Sigmoid colon (tissue), 7 donors: ENCODE measurements around the gene DSCAM. TPM values are rescaled to one million over a fixed set of nuclear protein-coding genes. Genes with fewer than 3 reads are reported as not detected.

ENCODE experiments used
- DNase-seq: peaks from one replicate; pipeline ENCODE4 v3.0.0-alpha.2; 2019
- H3K27ac ChIP-seq, 4 donors: fragments of 200-600 bp; sonication (generic); one replicate each; pipeline ENCODE4 v1.5.1; 2016 to 2019; ENCODE audit warnings: mild to moderate bottlenecking in 1 of 4
- H3K27me3 ChIP-seq, 3 donors: fragments of 200-600 bp; sonication (generic); one replicate each; pipeline ENCODE4 v1.5.1; 2019; ENCODE audit warnings: mild to moderate bottlenecking in 1 of 3
- H3K36me3 ChIP-seq, 4 donors: fragments of 200-600 bp; sonication (generic); one replicate each; pipeline ENCODE4 v1.5.1; 2016 to 2019
- H3K4me1 ChIP-seq, 4 donors: fragments of 200-600 bp; sonication (generic); one replicate each; pipeline ENCODE4 v1.5.1; 2017 to 2019
- H3K4me3 ChIP-seq, 4 donors: fragments of 200-600 bp; sonication (generic); one replicate each; pipeline ENCODE4 v1.5.1; 2017 to 2019; ENCODE audit warnings: mild to moderate bottlenecking in 2 of 4, moderate library complexity in 1 of 4
- H3K9me3 ChIP-seq, 4 donors: fragments of 200-600 bp in 3 of 4; sonication (generic) in 3 of 4; one replicate each; pipeline versions ENCODE4 v1.5.1 to v1.6.1; 2013 to 2019
- CTCF ChIP-seq, 4 experiments: fragments of 450-650 bp in 3 of 4; fragments of 200-600 bp in 1 of 4; IDR thresholded peaks; one replicate each; pipeline ENCODE4 v1.5.1; 2016 to 2019; ENCODE audit warnings: antibody characterized with exemption in 4 of 4, mild to moderate bottlenecking in 3 of 4, moderate library complexity in 2 of 4
- EP300 ChIP-seq, 4 donors: sonication (generic); formaldehyde crosslinking; IDR thresholded peaks; one replicate each; pipeline ENCODE4 v1.6.1; 2017; ENCODE audit warnings: antibody characterized with exemption in 4 of 4
- POLR2A ChIP-seq, 2 donors: fragments of 450-650 bp; IDR thresholded peaks; one replicate each; pipeline ENCODE4 v1.6.1; 2016; ENCODE audit warnings: antibody characterized with exemption in 2 of 2, mild to moderate bottlenecking in 2 of 2, moderate library complexity in 2 of 2
- POLR2AphosphoS5 ChIP-seq, 4 donors: sonication (generic); formaldehyde crosslinking; IDR thresholded peaks; one replicate each; pipeline ENCODE4 v1.6.1; 2017; ENCODE audit warnings: antibody characterized with exemption in 4 of 4
- WGBS, 2 donors: extraction: QIAGEN DNeasy Blood & Tissue Kit; methylation state at CpG; one replicate each; pipeline ENCODE4 v1.1.7; 2013; 5-methylcytosine and 5-hydroxymethylcytosine counted together
- intact Hi-C: fragments of 100-400 bp; cut with DNase I; formaldehyde crosslinking; loops from one replicate; pipeline ENCODE4 v1.15.1; 2023
- polyA plus RNA-seq, 3 donors: library from polyadenylated mRNA; stranded (reverse); fragments of 200-250 nt; gene quantifications; one replicate each; pipeline ENCODE4 v1.2.3, GENCODE V29; 2013
- total RNA-seq, 4 donors: library from RNA; depleted of rRNA; stranded (reverse); fragments of >200 nt; gene quantifications; one replicate each; pipeline ENCODE4 v1.1.0, GENCODE V29; 2016
- donor health status: healthy with polysubstance abuse.
- donor health status: Bipolar disorder and iron deficiency.
- donor health status: healthy.

DSCAM gene
- total and polyA plus RNA-seq, 7 donors = 0.17 to 0.55 (median 0.33) TPM; not detected in 2

GRCh38 chr21:40102682-40103081 is 744.3 kb downstream of the DSCAM start:
- no peaks in the 10 kb centered on the region for H3K27me3 ChIP-seq
- WGBS, 2 donors = 72 to 76% methylated on average over 3 of the region's 3 CpGs
- no peaks in the 10 kb centered on the region for H3K36me3 ChIP-seq
- TF ChIP-seq CTCF (IDR thresholded peaks at IDR 0.05) (no peak), EP300 (IDR thresholded peaks at IDR 0.05) (no peak), POLR2A (IDR thresholded peaks at IDR 0.05) (no peak), POLR2AphosphoS5 (IDR thresholded peaks at IDR 0.05) (no peak)
- no peaks in the 10 kb centered on the region for H3K4me1 ChIP-seq
- intact Hi-C loops = no loop called here
- no peak overlapping the region for H3K27ac ChIP-seq
- no peaks in the 10 kb centered on the region for H3K9me3 ChIP-seq
- no peak for DNase-seq
- no peak overlapping the region for H3K4me3 ChIP-seq

- no peak overlapping the region for H3K27ac ChIP-seq
- intact Hi-C loops = no loop called here
- no peaks in the 10 kb centered on the region for H3K9me3 ChIP-seq
- no peaks in the 10 kb centered on the region for H3K27me3 ChIP-seq
- TF ChIP-seq POLR2A (IDR thresholded peaks at IDR 0.05) (no peak), EP300 (IDR thresholded peaks at IDR 0.05) (no peak), POLR2AphosphoS5 (IDR thresholded peaks at IDR 0.05) (no peak)
- H3K4me3 ChIP-seq = no peak overlapping the region
- H3K36me3 ChIP-seq = no peaks in the 10 kb centered on the region
- H3K4me1 ChIP-seq = no peaks in the 10 kb centered on the region
- 58 to 75% methylated on average over 3 of the region's 3 CpGs for WGBS, 2 donors
- no peak for DNase-seq
These were observed 747.1 kb downstream of the DSCAM start for GRCh38 chr21:40099809-40100208.

GRCh38 chr21:40095477-40095876 is 751.5 kb downstream of the DSCAM start:
- no peaks in the 10 kb centered on the region for H3K4me1 ChIP-seq
- no peak for TF ChIP-seq POLR2AphosphoS5 (IDR thresholded peaks at IDR 0.05)
- TF ChIP-seq CTCF (IDR thresholded peaks at IDR 0.05) = no peak
- no peak for TF ChIP-seq POLR2A (IDR thresholded peaks at IDR 0.05)
- no peak for TF ChIP-seq EP300 (IDR thresholded peaks at IDR 0.05)
- no peaks in the 10 kb centered on the region for H3K9me3 ChIP-seq
- H3K36me3 ChIP-seq = no peaks in the 10 kb centered on the region
- no peak overlapping the region for H3K27ac ChIP-seq
- H3K27me3 ChIP-seq = no peaks in the 10 kb centered on the region
- WGBS, 2 donors = 64 to 82% methylated on average over 3 of the region's 3 CpGs
- H3K4me3 ChIP-seq = no peak overlapping the region
- no peak for DNase-seq
- intact Hi-C loops = no loop called here

GRCh38 chr21:40080385-40080784 is 766.6 kb downstream of the DSCAM start:
- intact Hi-C loops = no loop called here
- Histone ChIP-seq H3K27ac (no peak overlapping the region), H3K27me3 (no peaks in the 10 kb centered on the region), H3K9me3 (no peaks in the 10 kb centered on the region), H3K36me3 (no peaks in the 10 kb centered on the region), H3K4me1 (no peaks in the 10 kb centered on the region), H3K4me3 (no peak overlapping the region)
- WGBS, 2 donors = 84 to 85% methylated on average over 3 of the region's 3 CpGs
- no peak for DNase-seq
- no peak for TF ChIP-seq POLR2AphosphoS5 (IDR thresholded peaks at IDR 0.05)
- no peak for TF ChIP-seq EP300 (IDR thresholded peaks at IDR 0.05)
- no peak for TF ChIP-seq CTCF (IDR thresholded peaks at IDR 0.05)
- TF ChIP-seq POLR2A (IDR thresholded peaks at IDR 0.05) = no peak

GRCh38 chr21:40074710-40075109 is 772.2 kb downstream of the DSCAM start:
- Histone ChIP-seq H3K27ac (peak overlapping the region; percentile 67 to 72 (median 70)), H3K4me3 (no peak overlapping the region), H3K4me1 (peaks cover 0 to 35% (median 29%) of the 10 kb centered on the region in 4 donors), H3K36me3 (no peaks in the 10 kb centered on the region), H3K9me3 (no peaks in the 10 kb centered on the region), H3K27me3 (no peaks in the 10 kb centered on the region)
- DNase-seq = no peak
- 86 to 93% methylated on average over 8 of the region's 8 CpGs for WGBS, 2 donors
- TF ChIP-seq POLR2AphosphoS5 (IDR thresholded peaks at IDR 0.05) = no peak
- TF ChIP-seq POLR2A (IDR thresholded peaks at IDR 0.05) = no peak
- TF ChIP-seq CTCF (IDR thresholded peaks at IDR 0.05) = no peak
- no peak for TF ChIP-seq EP300 (IDR thresholded peaks at IDR 0.05)
- intact Hi-C loops = loop anchor here (5.0 kb wide), 1 partner anchor 43 kb away; no protein-coding TSS in a partner anchor
